A549 (cell line): ENCODE measurements around the gene CEP192.
"Not testable (repeated sequence)": the region's sequence is repeated elsewhere in the genome, so short reads cannot be mapped to it uniquely, and the experiment has no call there.

ENCODE experiments used
- CBX2 ChIP-seq: fragments of 200-600 bp; sonication (generic); IDR thresholded peaks from 2 replicates; pipeline ENCODE4 v1.6.1; 2016; ENCODE audit warnings: low read depth, mild to moderate bottlenecking, borderline replicate concordance
- CTCF ChIP-seq: fragments of >200 bp; sonication (Bioruptor Twin); formaldehyde crosslinking; IDR thresholded peaks from 3 replicates; pipeline ENCODE4 v1.5.1; 2016
- FOXS1 ChIP-seq: fragments of 250-450 bp; sonication (Bioruptor Pico); IDR thresholded peaks from 2 replicates; pipeline ENCODE4 v1.5.0; 2020; ENCODE audit warnings: mild to moderate bottlenecking, moderate library complexity
- POLR2A ChIP-seq: IDR thresholded peaks from 2 replicates; pipeline ENCODE4 v1.6.1; 2012; ENCODE audit warnings: mild to moderate bottlenecking, low read length
- TF ChIP-seq, protein P1 (sequence below): IDR thresholded peaks from 2 replicates; pipeline ENCODE4 v1.6.1; 2012

GRCh38 chr18:12997330-12997729 is 6.2 kb downstream of the CEP192 start:
- TF ChIP-seq, protein P1, sequence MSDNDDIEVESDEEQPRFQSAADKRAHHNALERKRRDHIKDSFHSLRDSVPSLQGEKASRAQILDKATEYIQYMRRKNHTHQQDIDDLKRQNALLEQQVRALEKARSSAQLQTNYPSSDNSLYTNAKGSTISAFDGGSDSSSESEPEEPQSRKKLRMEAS, result not testable (repeated sequence)
- not testable (repeated sequence) for TF ChIP-seq CTCF, FOXS1, CBX2, POLR2A
